Measurements from ENCODE around the gene GGACT. TPM values are rescaled to one million over a fixed set of nuclear protein-coding genes. Genes with fewer than 3 reads are reported as not detected.

The GGACT gene
- total and polyA plus RNA-seq, 2 experiments from 2014 or later, result 0.24 to 1.0 TPM

DNA sequence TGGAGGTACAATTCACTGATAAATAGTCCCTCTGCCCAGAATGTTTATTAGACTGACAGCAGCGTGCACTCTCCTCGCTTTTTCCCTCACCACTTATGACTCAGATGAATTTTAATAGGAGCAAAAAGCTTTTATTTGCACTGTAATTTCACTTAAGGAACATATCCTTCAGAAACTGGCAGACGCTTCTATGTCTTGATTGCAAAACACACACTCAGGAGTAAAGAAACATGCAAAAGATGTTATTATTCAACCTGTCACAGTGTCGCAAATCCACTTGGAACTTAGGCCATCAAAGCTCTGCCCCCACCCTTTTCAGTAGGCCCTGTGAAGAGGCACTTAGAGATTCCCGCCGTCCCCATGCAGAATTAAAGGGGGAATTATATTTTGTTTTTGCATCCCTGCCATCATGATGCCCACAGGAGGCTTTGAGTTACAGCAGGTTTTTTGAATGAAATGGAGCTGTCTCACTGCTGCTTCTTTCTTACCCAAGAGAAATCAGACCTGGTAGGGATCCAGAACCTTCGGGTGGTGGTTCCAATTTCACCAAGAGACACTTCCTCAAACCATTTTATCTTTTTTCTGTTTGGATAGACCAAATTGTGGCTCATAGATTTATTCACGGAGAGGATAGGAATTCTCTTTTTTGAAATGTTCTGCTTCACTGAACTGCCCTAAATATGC, 74.5 kb downstream of the GGACT start:
- H2AFZ ChIP-seq, result no peak overlapping the region
- Mint-ChIP-seq H3K36me3 (ENCODE audit: low read depth) (no peaks in the 10 kb centered on the region; the same call in 2 of the 3 replicates), H3K4me3 (no peak overlapping the region), H3K9me3 (no peaks in the 10 kb centered on the region), H3K27me3 (ENCODE audit: insufficient read depth, low read depth, poor library complexity) (no peaks in the 10 kb centered on the region), H3K27ac (peak overlapping the region; percentile 47), H3K4me1 (peaks cover 81% of the 10 kb centered on the region)
- H4K20me1 ChIP-seq (replicated peaks; ENCODE audit: insufficient read depth), result no peaks in the 10 kb centered on the region
- H3F3A ChIP-seq (replicated peaks; ENCODE audit: low read depth), result no peaks in the 10 kb centered on the region; the same call in 1 of the 2 replicates
- H3K9me2 ChIP-seq (ENCODE audit: insufficient read depth), result no peaks in the 10 kb centered on the region
- DNase-seq (ENCODE audit: low spot score) (no peak), ATAC-seq (no peak)
- H3K4me2 ChIP-seq, result peak overlapping the region; percentile 16; the same call in 1 of the 2 replicates
- H3K27me3 ChIP-seq (ENCODE audit: insufficient read depth), result no peaks in the 10 kb centered on the region
- peak overlapping the region; percentile 11; the same call in 1 of the 2 replicates for H3K27ac ChIP-seq (ENCODE audit: low read depth)
- no peak for TF ChIP-seq POLR2AphosphoS5 (IDR thresholded peaks at IDR 0.05; ENCODE audit: low read depth)
- TF ChIP-seq, protein P1, sequence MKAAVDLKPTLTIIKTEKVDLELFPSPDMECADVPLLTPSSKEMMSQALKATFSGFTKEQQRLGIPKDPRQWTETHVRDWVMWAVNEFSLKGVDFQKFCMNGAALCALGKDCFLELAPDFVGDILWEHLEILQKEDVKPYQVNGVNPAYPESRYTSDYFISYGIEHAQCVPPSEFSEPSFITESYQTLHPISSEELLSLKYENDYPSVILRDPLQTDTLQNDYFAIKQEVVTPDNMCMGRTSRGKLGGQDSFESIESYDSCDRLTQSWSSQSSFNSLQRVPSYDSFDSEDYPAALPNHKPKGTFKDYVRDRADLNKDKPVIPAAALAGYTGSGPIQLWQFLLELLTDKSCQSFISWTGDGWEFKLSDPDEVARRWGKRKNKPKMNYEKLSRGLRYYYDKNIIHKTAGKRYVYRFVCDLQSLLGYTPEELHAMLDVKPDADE (IDR thresholded peaks at IDR 0.05), result no peak
- TF ChIP-seq NANOG (IDR thresholded peaks at IDR 0.05; ENCODE audit: borderline replicate concordance), result no peak
- no peak for TF ChIP-seq STAT1 (IDR thresholded peaks at IDR 0.05; ENCODE audit: unreplicated experiment)
- TF ChIP-seq ZNF331 (CRISPR knock-in tag; IDR thresholded peaks at IDR 0.05; ENCODE audit: low read depth), result no peak
- TF ChIP-seq, protein P2, sequence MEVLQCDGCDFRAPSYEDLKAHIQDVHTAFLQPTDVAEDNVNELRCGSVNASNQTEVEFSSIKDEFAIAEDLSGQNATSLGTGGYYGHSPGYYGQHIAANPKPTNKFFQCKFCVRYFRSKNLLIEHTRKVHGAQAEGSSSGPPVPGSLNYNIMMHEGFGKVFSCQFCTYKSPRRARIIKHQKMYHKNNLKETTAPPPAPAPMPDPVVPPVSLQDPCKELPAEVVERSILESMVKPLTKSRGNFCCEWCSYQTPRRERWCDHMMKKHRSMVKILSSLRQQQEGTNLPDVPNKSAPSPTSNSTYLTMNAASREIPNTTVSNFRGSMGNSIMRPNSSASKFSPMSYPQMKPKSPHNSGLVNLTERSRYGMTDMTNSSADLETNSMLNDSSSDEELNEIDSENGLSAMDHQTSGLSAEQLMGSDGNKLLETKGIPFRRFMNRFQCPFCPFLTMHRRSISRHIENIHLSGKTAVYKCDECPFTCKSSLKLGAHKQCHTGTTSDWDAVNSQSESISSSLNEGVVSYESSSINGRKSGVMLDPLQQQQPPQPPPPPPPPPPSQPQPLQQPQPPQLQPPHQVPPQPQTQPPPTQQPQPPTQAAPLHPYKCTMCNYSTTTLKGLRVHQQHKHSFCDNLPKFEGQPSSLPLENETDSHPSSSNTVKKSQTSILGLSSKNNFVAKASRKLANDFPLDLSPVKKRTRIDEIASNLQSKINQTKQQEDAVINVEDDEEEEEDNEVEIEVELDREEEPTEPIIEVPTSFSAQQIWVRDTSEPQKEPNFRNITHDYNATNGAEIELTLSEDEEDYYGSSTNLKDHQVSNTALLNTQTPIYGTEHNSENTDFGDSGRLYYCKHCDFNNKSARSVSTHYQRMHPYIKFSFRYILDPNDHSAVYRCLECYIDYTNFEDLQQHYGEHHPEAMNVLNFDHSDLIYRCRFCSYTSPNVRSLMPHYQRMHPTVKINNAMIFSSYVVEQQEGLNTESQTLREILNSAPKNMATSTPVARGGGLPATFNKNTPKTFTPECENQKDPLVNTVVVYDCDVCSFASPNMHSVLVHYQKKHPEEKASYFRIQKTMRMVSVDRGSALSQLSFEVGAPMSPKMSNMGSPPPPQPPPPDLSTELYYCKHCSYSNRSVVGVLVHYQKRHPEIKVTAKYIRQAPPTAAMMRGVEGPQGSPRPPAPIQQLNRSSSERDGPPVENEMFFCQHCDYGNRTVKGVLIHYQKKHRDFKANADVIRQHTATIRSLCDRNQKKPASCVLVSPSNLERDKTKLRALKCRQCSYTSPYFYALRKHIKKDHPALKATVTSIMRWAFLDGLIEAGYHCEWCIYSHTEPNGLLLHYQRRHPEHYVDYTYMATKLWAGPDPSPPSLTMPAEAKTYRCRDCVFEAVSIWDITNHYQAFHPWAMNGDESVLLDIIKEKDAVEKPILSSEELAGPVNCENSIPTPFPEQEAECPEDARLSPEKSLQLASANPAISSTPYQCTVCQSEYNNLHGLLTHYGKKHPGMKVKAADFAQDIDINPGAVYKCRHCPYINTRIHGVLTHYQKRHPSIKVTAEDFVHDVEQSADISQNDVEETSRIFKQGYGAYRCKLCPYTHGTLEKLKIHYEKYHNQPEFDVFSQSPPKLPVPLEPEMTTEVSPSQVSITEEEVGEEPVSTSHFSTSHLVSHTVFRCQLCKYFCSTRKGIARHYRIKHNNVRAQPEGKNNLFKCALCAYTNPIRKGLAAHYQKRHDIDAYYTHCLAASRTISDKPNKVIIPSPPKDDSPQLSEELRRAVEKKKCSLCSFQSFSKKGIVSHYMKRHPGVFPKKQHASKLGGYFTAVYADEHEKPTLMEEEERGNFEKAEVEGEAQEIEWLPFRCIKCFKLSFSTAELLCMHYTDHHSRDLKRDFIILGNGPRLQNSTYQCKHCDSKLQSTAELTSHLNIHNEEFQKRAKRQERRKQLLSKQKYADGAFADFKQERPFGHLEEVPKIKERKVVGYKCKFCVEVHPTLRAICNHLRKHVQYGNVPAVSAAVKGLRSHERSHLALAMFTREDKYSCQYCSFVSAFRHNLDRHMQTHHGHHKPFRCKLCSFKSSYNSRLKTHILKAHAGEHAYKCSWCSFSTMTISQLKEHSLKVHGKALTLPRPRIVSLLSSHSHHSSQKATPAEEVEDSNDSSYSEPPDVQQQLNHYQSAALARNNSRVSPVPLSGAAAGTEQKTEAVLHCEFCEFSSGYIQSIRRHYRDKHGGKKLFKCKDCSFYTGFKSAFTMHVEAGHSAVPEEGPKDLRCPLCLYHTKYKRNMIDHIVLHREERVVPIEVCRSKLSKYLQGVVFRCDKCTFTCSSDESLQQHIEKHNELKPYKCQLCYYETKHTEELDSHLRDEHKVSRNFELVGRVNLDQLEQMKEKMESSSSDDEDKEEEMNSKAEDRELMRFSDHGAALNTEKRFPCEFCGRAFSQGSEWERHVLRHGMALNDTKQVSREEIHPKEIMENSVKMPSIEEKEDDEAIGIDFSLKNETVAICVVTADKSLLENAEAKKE (CRISPR knock-in tag; IDR thresholded peaks at IDR 0.05), result no peak
- TF ChIP-seq, protein P3, sequence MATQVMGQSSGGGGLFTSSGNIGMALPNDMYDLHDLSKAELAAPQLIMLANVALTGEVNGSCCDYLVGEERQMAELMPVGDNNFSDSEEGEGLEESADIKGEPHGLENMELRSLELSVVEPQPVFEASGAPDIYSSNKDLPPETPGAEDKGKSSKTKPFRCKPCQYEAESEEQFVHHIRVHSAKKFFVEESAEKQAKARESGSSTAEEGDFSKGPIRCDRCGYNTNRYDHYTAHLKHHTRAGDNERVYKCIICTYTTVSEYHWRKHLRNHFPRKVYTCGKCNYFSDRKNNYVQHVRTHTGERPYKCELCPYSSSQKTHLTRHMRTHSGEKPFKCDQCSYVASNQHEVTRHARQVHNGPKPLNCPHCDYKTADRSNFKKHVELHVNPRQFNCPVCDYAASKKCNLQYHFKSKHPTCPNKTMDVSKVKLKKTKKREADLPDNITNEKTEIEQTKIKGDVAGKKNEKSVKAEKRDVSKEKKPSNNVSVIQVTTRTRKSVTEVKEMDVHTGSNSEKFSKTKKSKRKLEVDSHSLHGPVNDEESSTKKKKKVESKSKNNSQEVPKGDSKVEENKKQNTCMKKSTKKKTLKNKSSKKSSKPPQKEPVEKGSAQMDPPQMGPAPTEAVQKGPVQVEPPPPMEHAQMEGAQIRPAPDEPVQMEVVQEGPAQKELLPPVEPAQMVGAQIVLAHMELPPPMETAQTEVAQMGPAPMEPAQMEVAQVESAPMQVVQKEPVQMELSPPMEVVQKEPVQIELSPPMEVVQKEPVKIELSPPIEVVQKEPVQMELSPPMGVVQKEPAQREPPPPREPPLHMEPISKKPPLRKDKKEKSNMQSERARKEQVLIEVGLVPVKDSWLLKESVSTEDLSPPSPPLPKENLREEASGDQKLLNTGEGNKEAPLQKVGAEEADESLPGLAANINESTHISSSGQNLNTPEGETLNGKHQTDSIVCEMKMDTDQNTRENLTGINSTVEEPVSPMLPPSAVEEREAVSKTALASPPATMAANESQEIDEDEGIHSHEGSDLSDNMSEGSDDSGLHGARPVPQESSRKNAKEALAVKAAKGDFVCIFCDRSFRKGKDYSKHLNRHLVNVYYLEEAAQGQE (IDR thresholded peaks at IDR 0.05; ENCODE audit: unreplicated experiment), result no peak
- no peak for TF ChIP-seq ZNF114 (CRISPR knock-in tag; IDR thresholded peaks at IDR 0.05)
- no peak for TF ChIP-seq EZH2phosphoT487 (IDR thresholded peaks at IDR 0.05; ENCODE audit: unreplicated experiment)
- TF ChIP-seq, protein P4, sequence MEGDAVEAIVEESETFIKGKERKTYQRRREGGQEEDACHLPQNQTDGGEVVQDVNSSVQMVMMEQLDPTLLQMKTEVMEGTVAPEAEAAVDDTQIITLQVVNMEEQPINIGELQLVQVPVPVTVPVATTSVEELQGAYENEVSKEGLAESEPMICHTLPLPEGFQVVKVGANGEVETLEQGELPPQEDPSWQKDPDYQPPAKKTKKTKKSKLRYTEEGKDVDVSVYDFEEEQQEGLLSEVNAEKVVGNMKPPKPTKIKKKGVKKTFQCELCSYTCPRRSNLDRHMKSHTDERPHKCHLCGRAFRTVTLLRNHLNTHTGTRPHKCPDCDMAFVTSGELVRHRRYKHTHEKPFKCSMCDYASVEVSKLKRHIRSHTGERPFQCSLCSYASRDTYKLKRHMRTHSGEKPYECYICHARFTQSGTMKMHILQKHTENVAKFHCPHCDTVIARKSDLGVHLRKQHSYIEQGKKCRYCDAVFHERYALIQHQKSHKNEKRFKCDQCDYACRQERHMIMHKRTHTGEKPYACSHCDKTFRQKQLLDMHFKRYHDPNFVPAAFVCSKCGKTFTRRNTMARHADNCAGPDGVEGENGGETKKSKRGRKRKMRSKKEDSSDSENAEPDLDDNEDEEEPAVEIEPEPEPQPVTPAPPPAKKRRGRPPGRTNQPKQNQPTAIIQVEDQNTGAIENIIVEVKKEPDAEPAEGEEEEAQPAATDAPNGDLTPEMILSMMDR (conservative IDR thresholded peaks at IDR 0.05; ENCODE audit: low read depth in 2 of 2), result no peak
- no peak for TF ChIP-seq CREB1 (CRISPR knock-in tag; IDR thresholded peaks at IDR 0.05; ENCODE audit: low read depth)
- TF ChIP-seq JUNB (IDR thresholded peaks at IDR 0.05; ENCODE audit: unreplicated experiment), result no peak
- TF ChIP-seq EZH2 (IDR thresholded peaks at IDR 0.05; ENCODE audit: low read depth, unreplicated experiment), result no peak
- no peak overlapping the region for H3K4me3 ChIP-seq
- H3K79me2 ChIP-seq (replicated peaks; ENCODE audit: insufficient read depth), result no peaks in the 10 kb centered on the region
- peaks cover 55% of the 10 kb centered on the region for H3K4me1 ChIP-seq (ENCODE audit: insufficient read depth)
- H3K36me3 ChIP-seq (ENCODE audit: insufficient read depth), result no peaks in the 10 kb centered on the region

Measured in GM23338 (cell line).